ENCODE measurements around the gene LRP1. TPM values are rescaled to one million over a fixed set of nuclear protein-coding genes. Genes with fewer than 3 reads are reported as not detected.
A peak's percentile ranks its signal among the peaks of the same experiment; 100 is the strongest.

The LRP1 gene
- total RNA-seq, 1 donor from 2014 or later: 253 TPM

GRCh38 chr12:57223191-57224165 is 95.2 kb downstream of the LRP1 start:
- no peak for TF ChIP-seq CTCF (IDR thresholded peaks at IDR 0.05; ENCODE audit: unreplicated experiment)
- H3K36me3 Mint-ChIP-seq: no peaks in the 10 kb centered on the region
- H3K4me3 Mint-ChIP-seq: no peak overlapping the region
- H3K27me3 Mint-ChIP-seq (ENCODE audit: low read depth): peaks cover 87% of the 10 kb centered on the region
- no peak overlapping the region for H3K27ac Mint-ChIP-seq
- no peaks in the 10 kb centered on the region for H3K9me3 Mint-ChIP-seq
- no peak for DNase-seq (ENCODE audit: low spot score in 2 of 2, unreplicated experiment in 2 of 2)
- peaks cover 60% of the 10 kb centered on the region for H3K4me1 Mint-ChIP-seq

- Mint-ChIP-seq H3K27ac (no peak overlapping the region), H3K27me3 (ENCODE audit: low read depth) (peaks cover 80% of the 10 kb centered on the region), H3K9me3 (no peaks in the 10 kb centered on the region), H3K36me3 (no peaks in the 10 kb centered on the region), H3K4me3 (no peak overlapping the region), H3K4me1 (peaks cover 53% of the 10 kb centered on the region)
- no peak for TF ChIP-seq CTCF (IDR thresholded peaks at IDR 0.05; ENCODE audit: unreplicated experiment)
- DNase-seq (ENCODE audit: low spot score in 2 of 2, unreplicated experiment in 2 of 2): no peak
Observed at GRCh38 chr12:57224278-57224972, 96.1 kb downstream of the LRP1 start.

GRCh38 chr12:57224973-57225679 is 96.8 kb downstream of the LRP1 start:
- H3K9me3 Mint-ChIP-seq: no peaks in the 10 kb centered on the region
- H3K4me1 Mint-ChIP-seq: peaks cover 54% of the 10 kb centered on the region
- H3K36me3 Mint-ChIP-seq: no peaks in the 10 kb centered on the region
- no peak overlapping the region for H3K27ac Mint-ChIP-seq
- peaks cover 75% of the 10 kb centered on the region for H3K27me3 Mint-ChIP-seq (ENCODE audit: low read depth)
- TF ChIP-seq CTCF (IDR thresholded peaks at IDR 0.05; ENCODE audit: unreplicated experiment): no peak
- DNase-seq (ENCODE audit: low spot score in 2 of 2, unreplicated experiment in 2 of 2): no peak
- no peak overlapping the region for H3K4me3 Mint-ChIP-seq

- Mint-ChIP-seq H3K36me3 (no peaks in the 10 kb centered on the region), H3K9me3 (no peaks in the 10 kb centered on the region), H3K27me3 (ENCODE audit: low read depth) (peaks cover 71% of the 10 kb centered on the region), H3K4me1 (peaks cover 57% of the 10 kb centered on the region), H3K4me3 (no peak overlapping the region), H3K27ac (no peak overlapping the region)
- DNase-seq (ENCODE audit: low spot score in 2 of 2, unreplicated experiment in 2 of 2): no peak
- TF ChIP-seq CTCF (IDR thresholded peaks at IDR 0.05; ENCODE audit: unreplicated experiment): no peak
Observed at GRCh38 chr12:57225680-57226210, 97.5 kb downstream of the LRP1 start.

GRCh38 chr12:57226588-57227314 is 98.5 kb downstream of the LRP1 start:
- Mint-ChIP-seq H3K27ac (no peak overlapping the region), H3K4me1 (peaks cover 53% of the 10 kb centered on the region), H3K27me3 (ENCODE audit: low read depth) (peaks cover 61% of the 10 kb centered on the region)

More at GRCh38 chr12:57226588-57227314, 98.5 kb downstream of the LRP1 start:
- no peak for TF ChIP-seq CTCF (IDR thresholded peaks at IDR 0.05; ENCODE audit: unreplicated experiment)
- peaks cover 3% of the 10 kb centered on the region for H3K36me3 Mint-ChIP-seq
- no peak for DNase-seq (ENCODE audit: low spot score in 2 of 2, unreplicated experiment in 2 of 2)
- peak overlapping the region; percentile 51 for H3K4me3 Mint-ChIP-seq
- no peaks in the 10 kb centered on the region for H3K9me3 Mint-ChIP-seq
